Activated CD8-positive, alpha-beta memory T cell treated with anti-CD3 and anti-CD28 coated beads, Interleukin-2, amount 10 ng/mL, durations not matched to agents 7 days and 5 days (primary cell): ENCODE data around the gene ZNF320. TPM values are rescaled to one million over a fixed set of nuclear protein-coding genes. Genes with fewer than 3 reads are reported as not detected.
"Not testable (repeated sequence)": the region's sequence is repeated elsewhere in the genome, so short reads cannot be mapped to it uniquely, and the experiment has no call there.

ENCODE experiments used
- ATAC-seq: fragments of 150-1000 bp; cut with Tn5 transposase; one replicate; pipeline ENCODE4 v1.10.0; 2021; ENCODE audit warnings: moderate library complexity
- CTCF ChIA-PET: fragments of 350-600 bp; sonication (Branson Sonifier 250); formaldehyde crosslinking; loops from one replicate; lab custom pipeline; 2021; ENCODE audit warnings: antibody characterized with exemption; lab: Charles Lee
- DNase-seq: peaks from one replicate; pipeline ENCODE4 v3.0.0-alpha.2; 2020
- H3K27ac Mint-ChIP-seq: one replicate; pipeline ENCODE4 v1.8.0; 2021; ENCODE audit warnings: mild to moderate bottlenecking, mixed read lengths
- H3K27me3 Mint-ChIP-seq: one replicate; pipeline ENCODE4 v1.8.0; 2021; ENCODE audit warnings: mixed read lengths
- H3K36me3 Mint-ChIP-seq: one replicate; pipeline ENCODE4 v1.8.0; 2021; ENCODE audit warnings: mild to moderate bottlenecking, mixed read lengths
- H3K4me1 Mint-ChIP-seq: one replicate; pipeline ENCODE4 v1.8.0; 2021; ENCODE audit warnings: mixed read lengths
- H3K4me3 Mint-ChIP-seq: one replicate; pipeline ENCODE4 v1.8.0; 2021; ENCODE audit warnings: mild to moderate bottlenecking, moderate library complexity, mixed read lengths
- H3K9me3 Mint-ChIP-seq: one replicate; pipeline ENCODE4 v1.8.0; 2022; ENCODE audit warnings: low read depth, mixed read lengths
- total RNA-seq, 2 experiments: library from RNA; stranded (reverse); gene quantifications; one replicate each; pipeline ENCODE4 v1.2.3, GENCODE V29; 2021

Gene ZNF320
- total RNA-seq, 2 experiments from 2014 or later: 8.8 to 10.9 TPM

DNA sequence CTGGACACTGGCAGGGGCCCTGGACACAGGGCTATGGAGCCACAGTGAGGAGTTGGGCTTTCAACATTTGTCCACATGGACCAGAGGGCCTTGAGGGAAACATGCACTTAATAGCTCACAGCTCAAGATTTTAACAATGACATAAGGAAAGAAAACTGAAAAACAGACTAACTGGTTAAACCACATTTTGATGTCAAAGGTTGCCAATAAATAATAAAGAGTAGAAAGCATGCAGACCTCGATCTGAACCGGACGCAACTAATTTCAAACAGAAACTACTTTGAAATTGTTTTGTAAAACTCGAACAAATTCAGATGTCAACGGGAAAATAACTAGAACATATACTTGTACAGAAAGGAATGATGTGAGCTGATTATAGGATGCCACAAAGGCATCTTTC, 41.3 kb upstream of the ZNF320 start:
- ATAC-seq (no peak), DNase-seq (no peak)
- Mint-ChIP-seq H3K4me1 (peaks cover 35% of the 10 kb centered on the region), H3K9me3 (peaks cover 13% of the 10 kb centered on the region), H3K4me3 (peak overlapping the region; percentile 57), H3K27ac (peak overlapping the region; percentile 68), H3K27me3 (no peaks in the 10 kb centered on the region), H3K36me3 (peaks cover 57% of the 10 kb centered on the region)
- CTCF ChIA-PET: no interaction called here

DNA sequence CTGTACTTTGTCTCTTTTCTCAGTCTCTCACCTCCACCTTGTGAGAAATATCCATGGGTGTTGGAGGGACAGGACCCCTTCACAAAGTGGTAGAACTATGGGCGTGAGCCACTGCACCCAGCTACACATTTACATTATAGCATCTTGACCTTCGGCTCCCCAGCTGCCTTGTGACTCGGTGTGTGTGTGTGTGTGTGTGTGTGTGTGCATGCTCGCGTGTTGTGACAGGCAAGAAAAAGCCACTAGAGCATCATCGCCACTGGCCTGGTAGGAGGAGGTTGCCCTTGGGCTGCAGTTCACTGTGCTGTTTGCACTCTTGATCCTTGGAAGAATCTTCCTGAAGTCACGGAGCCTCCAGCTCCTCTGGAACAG, 39.5 kb upstream of the ZNF320 start:
- CTCF ChIA-PET: interaction anchor here (1.2 kb wide), 1 partner anchor 26 kb away, joined by 4 read pairs; the partner anchor contains the start of gene ZNF816
- ATAC-seq (no peak), DNase-seq (no peak)
- H3K27me3 Mint-ChIP-seq: no peaks in the 10 kb centered on the region
- H3K36me3 Mint-ChIP-seq: peaks cover 71% of the 10 kb centered on the region
- no peak overlapping the region for H3K4me3 Mint-ChIP-seq
- H3K4me1 Mint-ChIP-seq: peaks cover 34% of the 10 kb centered on the region
- no peak overlapping the region for H3K27ac Mint-ChIP-seq
- H3K9me3 Mint-ChIP-seq: peaks cover 13% of the 10 kb centered on the region

DNA sequence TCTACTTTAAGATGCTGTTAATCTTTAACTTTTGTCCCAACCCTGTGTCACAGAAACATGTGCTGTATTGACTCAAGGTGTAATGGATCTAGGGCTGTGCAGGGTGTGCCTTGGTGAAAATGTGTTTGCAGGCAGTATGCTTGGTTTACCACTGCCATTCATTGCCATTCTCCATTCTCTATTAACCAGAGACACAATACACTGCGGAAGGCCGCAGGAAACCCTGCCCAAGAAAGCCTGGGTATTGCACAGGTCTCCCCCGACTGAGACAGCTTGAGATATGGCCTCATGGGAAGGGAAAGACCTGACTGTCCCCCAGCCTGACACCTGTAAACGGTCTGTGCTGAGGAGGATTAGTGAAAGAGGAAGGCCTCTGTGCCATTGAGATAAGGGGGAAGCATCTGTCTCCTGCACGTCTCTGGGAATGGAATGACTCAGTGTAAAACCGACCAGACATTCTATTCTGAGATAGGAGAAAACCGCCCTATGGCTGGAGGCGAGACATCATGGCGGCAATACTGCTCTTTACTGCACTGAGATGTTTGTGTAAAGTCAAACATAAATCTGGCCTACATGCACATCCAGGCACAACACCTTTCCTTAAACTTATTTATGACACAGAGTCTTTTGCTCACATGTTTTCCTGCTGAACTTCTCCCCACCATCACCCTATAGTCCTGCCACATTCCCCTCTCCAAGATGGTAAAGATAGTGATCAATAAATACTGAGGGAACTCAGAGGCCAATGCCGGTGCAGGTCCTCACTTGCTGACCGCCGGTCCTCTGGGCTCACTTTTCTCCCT, 38.9 kb upstream of the ZNF320 start:
- ATAC-seq (no peak), DNase-seq (peak; percentile 5)
- H3K27ac Mint-ChIP-seq: no peak overlapping the region
- H3K4me3 Mint-ChIP-seq: no peak overlapping the region
- peaks cover 72% of the 10 kb centered on the region for H3K36me3 Mint-ChIP-seq
- no peaks in the 10 kb centered on the region for H3K27me3 Mint-ChIP-seq
- peaks cover 13% of the 10 kb centered on the region for H3K9me3 Mint-ChIP-seq
- peaks cover 28% of the 10 kb centered on the region for H3K4me1 Mint-ChIP-seq
- CTCF ChIA-PET: no interaction called here

DNA sequence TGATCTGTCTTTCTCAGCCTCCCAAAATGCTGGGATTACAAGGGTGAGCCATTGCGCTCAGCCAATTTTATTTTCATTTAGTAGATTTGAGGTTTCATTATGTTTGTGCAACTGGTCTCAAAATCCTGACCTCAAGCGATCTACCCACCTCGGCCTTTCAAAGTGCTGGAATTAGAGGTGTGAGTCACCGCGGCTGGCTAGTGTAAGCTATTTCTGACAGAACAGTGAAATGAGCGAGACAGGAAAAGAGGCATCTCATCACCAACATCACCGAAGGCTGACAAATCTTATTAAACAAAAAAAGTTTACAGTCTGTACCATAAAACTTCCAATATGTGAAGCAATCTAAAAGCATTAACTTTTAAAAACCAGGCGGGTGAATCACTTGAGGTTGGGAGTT, 38.0 kb upstream of the ZNF320 start:
- Mint-ChIP-seq H3K4me1 (peaks cover 21% of the 10 kb centered on the region), H3K36me3 (peaks cover 68% of the 10 kb centered on the region), H3K27me3 (no peaks in the 10 kb centered on the region), H3K4me3 (no peak overlapping the region), H3K9me3 (peaks cover 13% of the 10 kb centered on the region), H3K27ac (no peak overlapping the region)
- DNase-seq (no peak), ATAC-seq (no peak)
- CTCF ChIA-PET: no interaction called here

DNA sequence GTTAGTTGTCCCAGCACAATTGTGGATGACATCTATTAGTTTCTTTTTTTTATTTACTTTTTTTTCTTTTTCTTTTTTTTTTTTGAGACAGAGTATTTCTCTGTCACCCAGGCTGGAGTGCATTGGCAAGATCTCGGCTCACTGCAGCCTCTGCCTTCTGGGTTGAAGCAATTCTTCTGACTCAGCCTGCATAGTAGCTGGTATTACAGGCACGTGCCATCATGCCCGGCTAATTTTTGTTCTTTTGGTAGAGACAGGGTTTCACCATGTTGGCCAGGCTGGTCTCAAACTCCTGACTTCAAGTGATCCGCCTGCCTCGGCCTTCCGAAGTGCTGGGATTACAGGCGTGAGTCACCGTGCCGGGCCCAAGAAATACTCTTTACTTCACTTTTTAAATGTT, 27.2 kb upstream of the ZNF320 start:
- ATAC-seq, H3K4me3 Mint-ChIP-seq, DNase-seq, CTCF ChIA-PET, H3K9me3 Mint-ChIP-seq, H3K27me3 Mint-ChIP-seq, H3K27ac Mint-ChIP-seq: not testable (repeated sequence)
- H3K36me3 Mint-ChIP-seq: peaks cover 43% of the 10 kb centered on the region
- peaks cover 27% of the 10 kb centered on the region for H3K4me1 Mint-ChIP-seq

DNA sequence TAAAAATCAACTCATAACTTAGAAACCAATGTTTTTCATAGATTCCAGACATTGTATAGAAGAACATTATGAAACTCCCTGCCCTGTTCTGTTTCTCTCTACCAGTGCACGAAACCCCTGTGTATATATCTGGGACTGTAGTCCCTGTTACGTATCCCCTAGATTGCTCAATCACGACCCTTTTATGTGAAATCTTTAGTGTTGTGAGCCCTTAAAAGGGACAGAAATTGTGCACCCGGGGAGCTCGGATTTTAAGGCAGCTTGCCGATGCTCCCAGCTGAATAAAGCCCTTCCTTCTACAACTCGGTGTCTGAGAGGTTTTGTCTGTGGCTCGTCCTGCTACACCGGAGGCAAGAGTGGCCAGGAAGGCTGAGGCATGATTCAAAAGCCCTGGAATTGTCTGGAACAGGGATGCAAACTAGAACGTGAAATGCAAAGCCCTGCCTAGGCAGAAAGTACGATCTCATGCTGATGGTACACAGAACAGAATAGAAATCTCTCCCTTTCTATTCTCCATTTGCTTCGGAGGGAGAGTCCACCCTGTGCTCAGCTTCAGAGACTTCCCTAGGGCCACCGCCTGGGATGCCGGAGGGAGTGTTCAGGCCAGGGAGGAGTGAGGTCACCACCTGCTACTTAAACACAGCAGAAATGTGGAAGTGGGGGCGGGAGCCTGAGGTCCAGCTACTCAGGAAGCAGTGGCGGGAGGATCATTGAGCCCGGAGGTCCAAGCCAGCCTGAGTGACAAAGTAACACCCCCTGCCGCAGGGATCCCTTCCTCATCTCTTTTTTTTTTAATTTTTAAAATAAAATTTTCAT, 26.6 kb upstream of the ZNF320 start:
- CTCF ChIA-PET: no interaction called here
- ATAC-seq (no peak), DNase-seq (no peak)
- H3K27me3 Mint-ChIP-seq: no peaks in the 10 kb centered on the region
- peaks cover 27% of the 10 kb centered on the region for H3K4me1 Mint-ChIP-seq
- H3K4me3 Mint-ChIP-seq: peak overlapping the region; percentile 92
- H3K36me3 Mint-ChIP-seq: peaks cover 36% of the 10 kb centered on the region
- no peaks in the 10 kb centered on the region for H3K9me3 Mint-ChIP-seq
- H3K27ac Mint-ChIP-seq: peak overlapping the region; percentile 90

DNA sequence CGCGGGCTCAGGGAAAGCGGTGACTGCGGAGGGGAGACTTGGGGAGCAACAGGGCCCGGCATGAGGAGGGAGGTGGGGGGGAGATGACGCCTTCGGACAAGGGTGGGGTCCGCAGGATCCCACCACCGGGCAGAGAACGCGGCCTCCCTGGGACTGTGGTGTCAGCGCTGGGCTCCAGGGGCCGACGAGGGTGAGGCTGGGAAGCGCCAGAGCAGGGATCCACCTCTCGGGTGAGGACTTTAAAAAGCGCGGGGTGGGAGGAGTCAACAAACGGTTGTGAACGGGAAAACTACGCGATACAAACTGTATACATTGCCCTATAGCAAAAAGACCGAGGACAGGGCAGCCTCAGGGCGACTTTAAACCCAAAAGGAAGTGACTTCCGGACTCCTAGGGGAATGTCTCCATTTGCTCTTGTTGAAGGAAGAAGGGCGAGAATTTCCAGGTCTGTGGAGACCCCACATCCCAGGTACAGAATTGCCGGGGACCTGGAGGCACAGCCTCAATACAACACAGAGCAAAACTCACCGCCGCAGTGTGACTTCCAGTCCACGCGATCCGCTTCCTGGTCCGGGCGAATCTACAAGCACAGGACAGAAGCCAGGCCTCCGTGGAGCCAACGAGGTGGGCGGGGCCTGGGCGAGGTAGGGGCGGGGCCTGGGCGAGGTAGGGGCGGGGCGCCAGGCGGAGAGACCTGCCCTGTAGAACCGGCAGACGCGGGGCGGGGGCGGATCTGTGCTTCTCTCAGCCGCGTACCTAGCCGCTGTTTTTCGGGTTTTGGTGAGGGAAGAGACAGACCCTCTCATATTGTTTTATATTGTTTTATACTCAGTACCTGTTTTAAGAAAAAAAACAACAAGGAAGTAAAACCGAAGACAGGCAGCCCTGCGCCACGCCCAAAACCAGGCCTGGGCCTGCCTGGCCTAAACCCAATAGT, 25.7 kb upstream of the ZNF320 start, which contains the start of gene ZNF888:
TSS of gene ZNF888 (minus strand) at position 588 of the 937 bp plus-strand sequence. CDS start 5,555 bp downstream, outside the sequence.
- no peaks in the 10 kb centered on the region for H3K9me3 Mint-ChIP-seq
- CTCF ChIA-PET: no interaction called here
- H3K36me3 Mint-ChIP-seq: peaks cover 28% of the 10 kb centered on the region
- H3K4me3 Mint-ChIP-seq: peak within 1 kb of the TSS; percentile 92
- H3K4me1 Mint-ChIP-seq: peaks cover 27% of the 10 kb centered on the region
- H3K27ac Mint-ChIP-seq: peak within 1 kb of the TSS; percentile 90
- DNase-seq (peak; percentile 92), ATAC-seq (peak; percentile 100)
- no peaks in the 10 kb centered on the region for H3K27me3 Mint-ChIP-seq

DNA sequence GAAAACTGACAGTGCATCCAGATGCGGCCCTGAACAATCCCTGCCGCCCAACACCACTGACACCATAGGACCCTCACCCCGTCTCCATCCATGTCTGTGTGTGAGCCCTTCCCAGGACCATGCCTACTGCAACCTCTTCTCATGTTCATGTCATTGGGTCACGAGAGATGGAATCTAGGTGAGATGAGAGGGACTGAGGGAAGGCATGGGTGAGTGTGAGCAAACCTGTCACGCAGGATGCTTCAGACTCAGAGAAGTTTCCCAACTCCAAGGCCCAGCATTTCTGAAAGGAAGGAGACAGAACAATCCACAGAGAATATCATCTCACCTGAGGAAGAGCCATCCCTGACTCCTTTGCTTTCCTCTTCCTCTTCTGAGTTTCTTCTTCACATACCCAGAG, 20.1 kb upstream of the ZNF320 start:
- no peaks in the 10 kb centered on the region for H3K27me3 Mint-ChIP-seq
- H3K4me1 Mint-ChIP-seq: peaks cover 14% of the 10 kb centered on the region
- peaks cover 4% of the 10 kb centered on the region for H3K9me3 Mint-ChIP-seq

DNA sequence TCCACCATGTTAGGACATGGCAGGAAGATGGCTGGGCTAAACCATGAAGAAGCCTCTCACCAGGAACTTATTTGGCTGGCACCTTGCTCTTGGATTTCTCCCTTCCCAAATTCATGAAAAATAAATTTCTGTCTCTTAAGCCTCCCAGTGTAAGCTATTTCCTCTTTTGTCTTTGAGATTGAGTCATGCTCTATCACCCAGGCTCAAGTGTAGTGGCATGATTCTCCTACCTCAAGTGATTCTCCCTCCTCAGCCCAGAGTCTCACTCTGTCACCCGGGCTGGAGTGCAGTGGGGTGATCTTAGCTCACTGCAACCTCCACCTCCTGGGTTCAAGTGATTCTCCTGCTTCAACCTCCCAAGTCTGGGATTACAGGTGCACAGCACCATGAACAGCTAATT, 13.2 kb upstream of the ZNF320 start:
- no peak for DNase-seq
- H3K4me1 Mint-ChIP-seq: no peaks in the 10 kb centered on the region
- no peak overlapping the region for H3K27ac Mint-ChIP-seq
- no peak for ATAC-seq
- no peak overlapping the region for H3K4me3 Mint-ChIP-seq
- H3K9me3 Mint-ChIP-seq: peaks cover 35% of the 10 kb centered on the region
- CTCF ChIA-PET: interaction anchor here (1.1 kb wide), 1 partner anchor 13 kb away, joined by 3 read pairs; the partner anchor contains the start of gene ZNF320
- no peaks in the 10 kb centered on the region for H3K27me3 Mint-ChIP-seq
- peaks cover 71% of the 10 kb centered on the region for H3K36me3 Mint-ChIP-seq

More for the DNA sequence above, 20.1 kb upstream of the ZNF320 start:
- ATAC-seq (no peak), DNase-seq (no peak)
- no peak overlapping the region for H3K27ac Mint-ChIP-seq
- CTCF ChIA-PET: no interaction called here
- H3K4me3 Mint-ChIP-seq: no peak overlapping the region
- peaks cover 61% of the 10 kb centered on the region for H3K36me3 Mint-ChIP-seq

DNA sequence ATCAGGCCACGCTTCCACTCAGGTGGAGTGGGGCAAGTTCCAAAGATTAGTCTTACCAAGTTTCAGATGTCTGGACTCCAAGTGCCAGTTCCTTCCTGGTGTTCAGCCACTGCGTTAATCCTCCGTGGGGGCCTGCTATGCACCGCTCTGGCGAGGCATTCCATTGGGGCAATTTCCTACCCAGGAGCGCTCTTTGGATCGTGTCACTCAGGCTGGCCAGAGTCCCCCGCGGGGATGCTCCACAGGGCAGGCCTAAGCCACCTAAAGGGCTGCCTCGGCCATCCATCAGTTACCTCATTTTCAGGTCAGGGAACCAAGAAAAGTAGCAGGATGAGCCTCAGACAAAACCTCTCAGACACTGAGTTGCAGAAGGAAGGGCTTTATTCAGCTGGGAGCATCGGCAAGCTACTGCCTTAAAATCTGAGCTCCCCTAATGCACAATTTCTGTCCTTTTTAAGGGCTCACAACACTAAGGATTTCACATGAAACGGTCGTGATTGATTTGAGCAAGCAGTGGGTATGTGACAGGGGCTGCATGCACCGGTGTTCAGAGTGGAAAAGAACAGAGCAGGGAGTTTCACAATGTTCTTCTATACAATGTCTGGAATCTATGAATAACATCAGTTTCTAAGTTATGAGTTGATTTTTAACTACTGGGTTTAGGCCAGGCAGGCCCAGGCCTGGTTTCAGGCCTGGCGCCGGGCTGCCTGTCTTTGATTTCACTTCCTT, 6.8 kb upstream of the ZNF320 start:
- H3K4me3 Mint-ChIP-seq, H3K27ac Mint-ChIP-seq, DNase-seq, H3K27me3 Mint-ChIP-seq, ATAC-seq, CTCF ChIA-PET, H3K4me1 Mint-ChIP-seq: not testable (repeated sequence)
- H3K36me3 Mint-ChIP-seq: peaks cover 41% of the 10 kb centered on the region
- H3K9me3 Mint-ChIP-seq: peaks cover 29% of the 10 kb centered on the region

DNA sequence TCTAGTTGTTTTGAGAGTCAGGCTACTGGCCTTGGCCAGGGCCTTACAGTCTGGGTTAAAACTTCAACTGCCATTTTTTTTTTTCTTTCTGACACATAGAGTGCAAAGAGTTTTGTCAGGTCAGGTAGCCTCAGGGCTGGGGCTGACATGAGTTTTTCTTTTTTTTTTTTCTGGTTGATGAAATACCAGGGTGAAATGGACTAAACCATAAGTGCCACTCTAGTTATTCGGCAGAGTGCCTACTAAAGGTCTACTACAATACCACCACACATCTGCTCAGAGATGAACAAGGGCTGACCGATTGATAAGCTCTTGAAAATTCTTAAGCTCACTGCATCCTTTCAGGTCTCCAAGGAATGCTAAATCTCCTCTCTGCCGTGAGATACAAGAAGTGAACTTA, 4.4 kb upstream of the ZNF320 start:
- ATAC-seq: no peak
- CTCF ChIA-PET: no interaction called here
- H3K36me3 Mint-ChIP-seq: peaks cover 36% of the 10 kb centered on the region

DNA sequence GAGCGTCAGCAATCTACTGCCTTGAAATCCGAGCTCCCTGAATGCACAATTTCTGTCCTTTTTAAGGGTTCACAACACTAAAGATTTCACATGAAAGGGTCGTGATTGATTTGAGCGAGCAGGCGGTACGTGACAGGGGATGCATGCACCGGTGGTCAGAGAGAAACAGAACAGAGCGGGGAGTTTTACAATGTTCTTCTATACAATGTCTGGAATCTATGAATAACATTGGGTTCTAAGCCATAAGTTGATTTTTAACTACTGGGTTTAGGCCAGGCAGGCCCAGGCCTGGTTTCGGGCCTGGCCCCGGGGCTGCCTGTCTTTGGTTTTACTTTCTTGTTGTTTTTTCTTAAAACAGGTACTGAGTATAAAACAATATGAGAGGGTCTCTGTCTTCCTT, 1.2 kb upstream of the ZNF320 start:
- H3K27me3 Mint-ChIP-seq, DNase-seq, ATAC-seq, H3K4me3 Mint-ChIP-seq, H3K9me3 Mint-ChIP-seq: not testable (repeated sequence)
- H3K4me1 Mint-ChIP-seq: peaks cover 10% of the 10 kb centered on the region
- peak overlapping the region; percentile 40 for H3K27ac Mint-ChIP-seq
- H3K36me3 Mint-ChIP-seq: peaks cover 35% of the 10 kb centered on the region
- CTCF ChIA-PET: interaction anchor here (1.2 to 1.5 kb wide), 2 partner anchors 12 to 15 kb away, joined by 3 read pairs; no protein-coding TSS in a partner anchor

More for the DNA sequence above, 4.4 kb upstream of the ZNF320 start:
- Mint-ChIP-seq H3K9me3 (peaks cover 19% of the 10 kb centered on the region), H3K27me3 (no peaks in the 10 kb centered on the region), H3K4me1 (peaks cover 4% of the 10 kb centered on the region), H3K4me3 (no peak overlapping the region), H3K27ac (no peak overlapping the region)
- DNase-seq: no peak
